Caco-2 (cell line): ENCODE measurements around the gene PDE10A. TPM values are rescaled to one million over a fixed set of nuclear protein-coding genes. Genes with fewer than 3 reads are reported as not detected.
A peak's percentile ranks its signal among the peaks of the same experiment; 100 is the strongest.
"Not testable (repeated sequence)": the region's sequence is repeated elsewhere in the genome, so short reads cannot be mapped to it uniquely, and the experiment has no call there.

ENCODE experiments used
- BruUV-seq: library from RNA; stranded (reverse); fragments of 400-500 nt; replicated peaks from 2 replicates; lab custom pipeline; 2021; lab: Mats Ljungman, UMichigan
- CTCF ChIA-PET: fragments of 300-600 bp; sonication (Branson Sonifier 250); formaldehyde crosslinking; loops from one replicate; lab custom pipeline; 2022; ENCODE audit warnings: antibody characterized with exemption; lab: Charles Lee
- POLR2A ChIA-PET: fragments of 300-600 bp; sonication (Branson Sonifier 250); formaldehyde crosslinking; loops from one replicate; lab custom pipeline; 2022; ENCODE audit warnings: antibody characterized with exemption; lab: Charles Lee
- DNase-seq, 2 experiments: peaks; one replicate each; pipeline versions ENCODE4 v3.0.0 to v3.0.0-alpha.2; 2020 to 2022
- H3K27me3 ChIP-seq: replicated peaks from 2 replicates; pipeline ENCODE4 v1.6.0; 2011; ENCODE audit warnings: low read length; ENCODE audit not compliant: control insufficient read depth, insufficient read depth
- H3K36me3 ChIP-seq: 2 replicates; pipeline ENCODE4 v1.5.1; 2011; ENCODE audit warnings: low read length; ENCODE audit not compliant: control insufficient read depth, insufficient read depth
- H3K4me1 ChIP-seq: fragments of 250-450 bp; sonication (Bioruptor Pico); 2 replicates; pipeline ENCODE4 v1.5.1; 2020; ENCODE audit warnings: mild to moderate bottlenecking
- H3K4me3 ChIP-seq: 2 replicates; pipeline ENCODE4 v1.5.1; 2011; ENCODE audit warnings: low read depth, mild to moderate bottlenecking, control low read depth, low read length
- H3K9me3 ChIP-seq: fragments of 250-450 bp; sonication (Bioruptor Pico); 2 replicates; pipeline ENCODE4 v1.5.1; 2020; ENCODE audit warnings: mild to moderate bottlenecking, moderate library complexity
- H3K27ac Mint-ChIP-seq: one replicate; pipeline ENCODE4 v1.8.0; 2022; ENCODE audit warnings: mixed read lengths; ENCODE audit not compliant: unreplicated experiment
- H3K27me3 Mint-ChIP-seq: one replicate; pipeline ENCODE4 v1.8.0; 2022; ENCODE audit warnings: mixed read lengths; ENCODE audit not compliant: insufficient read depth, unreplicated experiment
- H3K36me3 Mint-ChIP-seq: one replicate; pipeline ENCODE4 v1.8.0; 2022; ENCODE audit warnings: mild to moderate bottlenecking, mixed read lengths; ENCODE audit not compliant: insufficient read depth, unreplicated experiment
- H3K4me1 Mint-ChIP-seq: one replicate; pipeline ENCODE4 v1.8.0; 2022; ENCODE audit warnings: low read depth, mixed read lengths; ENCODE audit not compliant: unreplicated experiment
- H3K4me3 Mint-ChIP-seq: one replicate; pipeline ENCODE4 v1.8.0; 2022; ENCODE audit warnings: mild to moderate bottlenecking, moderate library complexity, mixed read lengths; ENCODE audit not compliant: unreplicated experiment
- H3K9me3 Mint-ChIP-seq: one replicate; pipeline ENCODE4 v1.8.0; 2022; ENCODE audit warnings: mixed read lengths; ENCODE audit not compliant: unreplicated experiment
- CTCF ChIP-seq, 2 experiments: fragments of 200-600 bp in 1 of 2; IDR thresholded peaks; 1 replicate in 1 of 2; 2 replicates in 1 of 2; pipeline versions ENCODE4 v1.5.1 to v1.8.0; 2011 to 2022; ENCODE audit warnings: antibody characterized with exemption in 1 of 2, control low read depth in 1 of 2, inconsistent platforms in 1 of 2, low read depth in 1 of 2, low read length in 1 of 2, mild to moderate bottlenecking in 1 of 2, moderate library complexity in 1 of 2; ENCODE audit not compliant: insufficient read depth in 1 of 2, severe bottlenecking in 1 of 2, unreplicated experiment in 1 of 2
- intact Hi-C: fragments of 100-400 bp; cut with micrococcal nuclease; formaldehyde crosslinking; loops from one replicate; pipeline ENCODE4 v1.10.0; 2022; ENCODE audit not compliant: unreplicated experiment
- total RNA-seq: library from RNA; stranded (reverse); gene quantifications from 2 replicates; pipeline ENCODE4 v1.2.3, GENCODE V29; 2022

Gene PDE10A
- total RNA-seq, 1 experiment from 2014 or later: 3.4 TPM

- H3K36me3 Mint-ChIP-seq: no peaks in the 10 kb centered on the region
- Histone ChIP-seq H3K4me3 (no peak overlapping the region), H3K27me3 (no peaks in the 10 kb centered on the region), H3K4me1 (peaks cover 5% of the 10 kb centered on the region; the same call in 1 of the 2 replicates), H3K36me3 (no peaks in the 10 kb centered on the region), H3K9me3 (peaks cover 3% of the 10 kb centered on the region; the same call in 1 of the 2 replicates)
- peaks cover 10% of the 10 kb centered on the region for H3K9me3 Mint-ChIP-seq
- peak in 1 of 2 experiments; percentile 2 for DNase-seq
- H3K4me3 Mint-ChIP-seq: no peak overlapping the region
- no peak overlapping the region for H3K27ac Mint-ChIP-seq
- no peaks in the 10 kb centered on the region for H3K27me3 Mint-ChIP-seq
- no peak for TF ChIP-seq CTCF (IDR thresholded peaks at IDR 0.05; ENCODE audit: insufficient read depth in 1 of 2, low read depth in 1 of 2, low read length in 1 of 2, severe bottlenecking in 1 of 2, unreplicated experiment in 1 of 2)
- ChIA-PET CTCF (no interaction called here), POLR2A (no interaction called here)
- intact Hi-C loops: loop anchor here (2.0 kb wide), 1 partner anchor 55 kb away; no protein-coding TSS in a partner anchor
- no TSS peak for BruUV-seq
- no peaks in the 10 kb centered on the region for H3K4me1 Mint-ChIP-seq
Measured at GRCh38 chr6:165556116-165556843, 106.8 kb downstream of the PDE10A start.

GRCh38 chr6:165554644-165555043, 108.4 kb downstream of the PDE10A start:
- H3K9me3 ChIP-seq, H3K4me1 ChIP-seq, CTCF ChIA-PET, intact Hi-C loops, H3K9me3 Mint-ChIP-seq, BruUV-seq, POLR2A ChIA-PET, H3K36me3 ChIP-seq, H3K4me3 Mint-ChIP-seq, H3K4me3 ChIP-seq, H3K27ac Mint-ChIP-seq, H3K4me1 Mint-ChIP-seq, H3K36me3 Mint-ChIP-seq, H3K27me3 Mint-ChIP-seq, H3K27me3 ChIP-seq, DNase-seq: not testable (repeated sequence)

- Mint-ChIP-seq H3K9me3 (no peaks in the 10 kb centered on the region), H3K36me3 (no peaks in the 10 kb centered on the region), H3K4me3 (no peak overlapping the region), H3K27me3 (no peaks in the 10 kb centered on the region), H3K4me1 (no peaks in the 10 kb centered on the region), H3K27ac (no peak overlapping the region)
- intact Hi-C loops: no loop called here
- DNase-seq: no peak
- BruUV-seq: no TSS peak
- Histone ChIP-seq H3K27me3 (no peaks in the 10 kb centered on the region), H3K4me1 (peaks cover 11% of the 10 kb centered on the region), H3K36me3 (no peaks in the 10 kb centered on the region), H3K9me3 (no peaks in the 10 kb centered on the region), H3K4me3 (no peak overlapping the region)
- ChIA-PET POLR2A (no interaction called here), CTCF (no interaction called here)
- TF ChIP-seq CTCF (IDR thresholded peaks at IDR 0.05; ENCODE audit: insufficient read depth in 1 of 2, low read depth in 1 of 2, low read length in 1 of 2, severe bottlenecking in 1 of 2, unreplicated experiment in 1 of 2): no peak
Measured at GRCh38 chr6:165552248-165552736, 110.7 kb downstream of the PDE10A start.
